ENCODE measurements around the gene RELT.

DNA sequence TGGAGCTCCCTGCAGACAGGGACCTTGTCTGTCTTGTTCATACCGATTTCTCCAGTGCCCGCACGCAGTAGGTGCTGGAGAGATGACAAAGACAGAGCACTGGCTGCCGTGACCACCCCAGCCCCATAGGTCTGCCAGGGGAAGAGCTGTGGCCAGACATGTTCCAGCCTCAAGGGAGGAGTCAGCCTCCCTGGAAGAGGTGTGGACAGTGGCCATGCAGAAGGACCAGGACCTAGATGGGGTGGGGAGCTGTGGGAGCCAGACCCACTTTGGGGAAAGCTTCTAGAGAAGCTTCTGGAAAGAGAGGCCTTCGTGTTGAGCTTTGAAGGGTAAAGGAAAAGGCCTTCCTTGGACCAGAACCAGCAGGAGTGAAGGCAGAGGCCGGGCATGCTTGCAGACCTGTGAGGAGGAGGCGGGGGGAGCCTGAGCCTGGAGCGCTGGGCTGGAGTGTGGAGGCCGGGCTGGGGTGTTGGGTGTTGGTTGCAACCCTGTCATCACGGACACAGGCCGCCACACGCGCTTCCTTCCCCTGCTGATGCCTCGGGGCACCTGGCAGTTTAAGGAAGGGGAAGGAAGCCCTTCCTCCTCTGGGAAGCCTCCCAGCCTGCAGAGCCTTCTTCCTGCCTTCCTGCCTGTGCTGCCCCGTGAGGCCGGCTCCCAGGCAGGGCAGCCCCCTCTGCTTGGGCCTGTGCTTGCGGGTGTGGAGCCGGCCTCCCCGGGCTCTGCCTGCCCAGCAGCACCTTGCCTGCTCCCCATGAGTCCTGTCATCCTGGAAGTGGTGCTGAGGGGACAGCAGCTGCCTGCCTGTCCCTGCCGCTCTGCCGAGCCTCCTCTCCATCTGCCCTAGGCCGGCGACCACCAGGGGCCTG lies 12.3 kb downstream of the RELT start:
- TF ChIP-seq CTCF (IDR thresholded peaks at IDR 0.05) (no peak), EZH2 (IDR thresholded peaks at IDR 0.05; ENCODE audit: borderline replicate concordance, insufficient read depth, low read depth, low read length, poor library complexity, severe bottlenecking) (no peak)
